A673 (cell line): ENCODE data around the gene USP17L19.
"Not testable (repeated sequence)": the region's sequence is repeated elsewhere in the genome, so short reads cannot be mapped to it uniquely, and the experiment has no call there.

ENCODE experiments used
- CTCF ChIP-seq: fragments of 300-800, 200-600 bp; sonication (generic); conservative IDR thresholded peaks from 2 replicates; pipeline ENCODE4 v1.5.1; 2017; ENCODE audit warnings: low read depth, mild to moderate bottlenecking, antibody characterized with exemption, low read length, moderate library complexity, mixed read lengths
- EZH2 ChIP-seq: fragments of 200-600 bp; sonication (generic); IDR thresholded peaks from 2 replicates; pipeline ENCODE4 v1.6.1; 2017; ENCODE audit warnings: borderline replicate concordance, low read depth, mild to moderate bottlenecking, mixed read lengths, antibody characterized with exemption, low read length; ENCODE audit not compliant: poor library complexity, severe bottlenecking

GRCh38 chr4:9224596-9224995 lies 28.6 kb upstream of the USP17L19 start, which contains the start of gene USP17L13:
- TF ChIP-seq EZH2, CTCF: not testable (repeated sequence)
